ENCODE results near the gene LRP5.
A peak's percentile ranks its signal among the peaks of the same experiment; 100 is the strongest.

Gene LRP5

DNA sequence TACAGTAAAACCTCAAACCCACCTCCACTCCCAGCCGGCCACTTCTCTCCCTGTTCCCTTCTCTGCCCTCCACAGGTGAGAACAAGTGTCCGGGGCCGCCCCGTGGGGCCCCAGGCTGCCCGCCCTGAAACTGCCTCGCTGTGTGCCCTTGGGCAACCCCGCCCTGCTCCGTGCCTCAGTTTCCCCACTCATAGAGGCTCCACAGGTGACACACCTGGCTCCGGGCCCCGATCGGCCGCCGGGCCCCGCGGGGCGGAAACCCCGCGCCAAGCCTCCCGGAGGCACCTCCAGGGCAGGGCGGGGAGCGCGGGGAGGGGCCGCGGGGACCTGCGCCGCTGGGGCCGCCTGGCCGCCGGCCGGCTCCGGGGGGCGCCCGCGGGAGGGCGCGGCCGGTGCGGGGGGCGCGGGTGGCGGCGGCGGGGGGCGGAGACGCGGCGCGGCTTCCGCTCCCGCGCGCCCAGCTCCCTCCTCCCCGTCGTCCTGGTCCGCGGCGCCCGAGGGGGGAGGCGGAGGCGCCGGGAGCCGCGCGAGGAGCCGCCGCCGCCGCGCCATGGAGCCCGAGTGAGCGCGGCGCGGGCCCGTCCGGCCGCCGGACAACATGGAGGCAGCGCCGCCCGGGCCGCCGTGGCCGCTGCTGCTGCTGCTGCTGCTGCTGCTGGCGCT, at the start of gene LRP5:
Gene LRP5, plus strand, starts transcription at position 475 of the 663 bp plus-strand sequence. Its CDS starts 124 bp downstream, at position 599.
- DNase-seq (ENCODE audit: low spot score) (peak; percentile 56), FAIRE-seq (no peak)

DNA sequence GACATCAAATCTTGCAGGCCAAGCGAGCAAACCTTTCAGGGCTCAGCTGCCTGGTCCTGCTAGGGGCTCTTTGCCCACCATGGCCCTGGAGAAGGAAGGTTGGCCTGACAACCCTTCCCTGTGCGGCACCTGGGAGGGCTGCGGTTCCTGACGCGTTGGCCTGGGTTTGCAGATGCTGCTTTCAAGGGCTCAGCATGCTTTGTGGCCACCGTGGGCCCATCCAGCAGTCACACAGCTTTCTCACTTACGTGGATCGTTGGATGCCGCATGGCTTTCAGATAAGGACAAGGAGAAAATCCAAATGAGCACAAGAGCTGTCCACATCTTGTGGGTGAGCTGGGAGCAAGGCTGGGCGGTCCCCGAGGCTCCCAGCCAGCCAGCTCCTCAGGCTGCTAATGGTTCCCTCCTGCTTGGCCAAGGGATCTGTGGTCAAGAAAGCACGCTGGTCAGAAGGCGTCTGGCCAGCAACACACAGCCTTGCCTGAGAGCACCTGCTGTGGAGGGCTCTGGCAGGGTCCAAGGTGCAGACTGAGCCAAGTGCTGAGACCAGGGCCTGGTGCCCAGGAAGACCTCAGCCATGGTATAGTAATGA, 48.9 kb upstream of the LRP5 start:
- no peak for FAIRE-seq
- no peak for DNase-seq (ENCODE audit: low spot score)

DNA sequence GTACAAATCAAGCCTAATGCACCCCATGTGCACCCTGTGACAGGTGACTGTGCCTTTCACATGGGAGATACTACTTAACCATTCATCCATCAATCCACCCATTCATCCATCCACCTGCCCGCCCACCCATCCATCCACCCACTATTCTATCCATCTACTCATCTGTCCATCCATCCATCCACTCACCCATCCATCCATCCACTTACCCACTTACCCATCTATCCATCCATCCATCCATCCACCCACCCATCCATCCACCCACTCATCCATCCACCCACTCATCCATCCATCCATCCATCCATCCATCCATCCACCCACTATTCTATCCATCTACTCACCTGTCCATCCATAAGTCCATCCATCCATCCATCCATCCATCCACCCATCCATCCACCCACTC, 48.1 kb upstream of the LRP5 start:
- peak; percentile 75 for FAIRE-seq
- no peak for DNase-seq (ENCODE audit: low spot score)

DNA sequence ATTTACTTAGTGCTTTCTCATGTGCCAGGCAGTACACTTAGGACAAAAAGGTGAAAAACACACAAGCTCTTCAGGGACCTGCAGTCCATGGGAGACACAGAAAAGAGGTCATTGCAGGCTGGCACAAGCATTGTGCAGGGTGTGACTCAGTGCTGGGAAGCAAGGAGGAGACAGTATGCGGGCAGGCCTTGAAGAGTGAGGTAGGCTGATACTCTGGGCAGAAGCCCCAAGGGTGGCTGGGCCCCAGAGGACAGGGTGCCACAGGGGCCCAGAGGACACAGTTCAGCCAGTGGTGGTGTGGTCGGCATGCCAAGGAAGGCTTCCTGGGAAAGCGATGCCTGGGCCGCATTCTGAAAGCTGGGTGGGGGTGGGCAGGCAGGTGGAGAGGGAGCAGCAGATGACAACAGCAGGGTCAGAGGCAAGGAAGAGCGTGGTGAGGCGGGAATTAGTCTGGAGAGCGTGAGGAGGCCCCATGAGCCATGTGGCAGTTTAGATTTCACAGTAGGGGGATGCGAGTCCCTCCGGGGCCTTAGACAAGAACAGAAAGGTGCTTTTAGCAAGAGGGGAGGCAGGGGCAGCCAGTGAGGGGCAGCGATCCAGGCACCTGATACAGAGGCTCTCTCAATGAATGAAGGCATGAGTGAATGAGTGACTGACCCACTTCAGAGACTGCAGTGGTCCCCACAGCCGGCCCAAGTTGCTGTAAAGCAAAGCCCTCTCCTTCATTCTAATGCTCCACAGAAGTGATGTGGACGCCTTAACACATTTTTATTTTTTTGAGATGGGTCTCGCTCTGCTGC, 47.5 kb upstream of the LRP5 start:
- FAIRE-seq (no peak), DNase-seq (ENCODE audit: low spot score) (no peak)

DNA sequence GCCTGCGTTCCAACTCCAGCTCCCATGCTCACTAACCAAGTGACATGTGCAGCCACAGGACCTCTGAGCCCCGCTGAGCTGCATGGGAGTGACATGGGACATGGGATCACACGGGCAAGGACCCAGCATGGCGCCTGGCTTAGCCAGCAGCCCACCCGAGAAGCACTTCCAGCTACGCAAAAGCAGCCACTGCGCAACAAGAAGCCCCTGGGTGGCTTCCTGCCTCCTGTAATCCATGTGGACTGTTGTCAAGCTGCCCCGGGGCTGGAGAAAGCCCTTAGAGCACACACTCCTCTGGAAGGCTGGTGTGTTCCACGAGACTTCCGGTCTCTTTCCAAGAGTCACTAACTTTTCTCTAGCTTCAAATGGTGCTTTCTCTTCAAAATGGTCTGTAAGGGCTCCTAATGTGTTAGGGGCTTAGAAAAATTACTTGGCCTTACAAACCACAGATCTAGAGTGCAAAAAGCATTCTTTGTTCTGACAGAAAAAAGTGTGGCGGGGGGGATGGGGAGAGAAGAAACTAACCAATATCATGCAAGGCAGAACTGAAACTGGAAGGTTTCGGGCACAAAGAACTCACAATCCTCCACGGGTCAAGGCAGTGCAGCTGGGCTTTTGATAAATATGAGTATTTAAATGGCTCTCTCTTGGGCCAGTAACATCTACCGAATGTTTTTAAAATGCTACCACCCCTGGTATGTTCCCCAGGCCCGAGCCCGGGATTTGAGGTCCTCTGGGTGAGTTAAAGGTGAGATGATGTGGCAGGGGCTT, 46.1 kb upstream of the LRP5 start:
- DNase-seq (ENCODE audit: low spot score): no peak
- no peak for FAIRE-seq

DNA sequence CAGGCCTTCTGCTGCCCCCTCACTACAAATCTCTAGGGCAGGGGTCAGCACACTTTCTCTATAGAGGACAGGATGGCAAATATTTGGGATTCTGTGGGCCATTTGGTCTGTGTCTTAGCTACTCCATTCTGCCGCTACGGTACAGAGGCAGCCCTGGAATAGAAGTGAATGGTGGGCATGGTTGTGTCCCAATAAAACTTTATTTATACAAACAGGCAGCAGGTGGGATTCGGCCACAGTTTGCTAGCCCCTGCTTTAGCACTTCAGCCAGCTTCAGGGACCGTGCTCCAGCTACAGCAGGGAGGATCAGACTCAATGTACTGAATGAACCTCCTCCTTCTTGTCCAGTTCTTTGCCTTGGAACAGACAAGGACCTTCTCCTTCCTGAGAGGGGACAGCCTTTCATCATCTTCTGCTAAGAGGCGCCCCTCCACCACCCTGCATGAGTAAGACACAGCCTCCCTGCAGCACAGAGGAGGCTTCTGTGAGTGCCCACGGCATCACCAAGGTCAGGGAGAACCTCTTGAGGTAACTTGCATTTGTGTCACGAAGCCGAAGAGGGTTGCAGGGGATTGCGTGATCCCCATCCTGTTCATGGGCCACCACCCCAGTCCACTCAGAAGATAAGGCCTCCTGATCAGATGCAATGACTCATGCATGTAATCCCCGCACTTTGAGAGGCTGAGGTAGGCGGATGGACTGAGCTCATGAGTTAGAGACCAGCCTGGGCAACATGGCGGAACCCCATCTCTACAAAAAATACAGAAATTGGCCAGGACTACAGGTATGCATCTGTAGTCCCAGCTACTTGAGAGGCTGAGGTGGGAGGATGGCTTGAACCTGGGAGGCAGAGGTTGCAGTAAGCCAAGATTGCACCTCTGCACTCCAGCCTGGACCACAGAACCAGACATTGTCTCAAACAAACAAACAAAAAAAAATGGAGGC, 45.2 kb upstream of the LRP5 start:
- DNase-seq (ENCODE audit: low spot score) (no peak), FAIRE-seq (no peak)

DNA sequence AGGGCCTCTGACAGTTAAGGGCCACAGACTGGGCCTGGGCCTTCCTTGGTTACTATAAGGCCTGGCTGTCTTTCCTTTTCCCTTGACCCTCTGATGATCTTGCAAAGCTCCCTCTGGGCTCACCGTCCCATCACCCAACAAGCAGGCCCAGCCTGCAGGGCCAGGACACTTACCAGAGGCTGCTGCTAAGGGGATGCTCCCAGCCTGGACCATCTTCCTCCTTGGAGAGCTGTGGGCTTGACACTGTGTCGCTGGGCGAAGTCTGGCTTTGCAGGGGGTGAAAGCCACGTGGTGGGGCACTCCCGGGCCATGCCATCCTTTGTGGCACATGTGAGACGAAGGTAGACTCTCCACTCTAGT, 44.5 kb upstream of the LRP5 start:
- DNase-seq (ENCODE audit: low spot score) (no peak), FAIRE-seq (no peak)

DNA sequence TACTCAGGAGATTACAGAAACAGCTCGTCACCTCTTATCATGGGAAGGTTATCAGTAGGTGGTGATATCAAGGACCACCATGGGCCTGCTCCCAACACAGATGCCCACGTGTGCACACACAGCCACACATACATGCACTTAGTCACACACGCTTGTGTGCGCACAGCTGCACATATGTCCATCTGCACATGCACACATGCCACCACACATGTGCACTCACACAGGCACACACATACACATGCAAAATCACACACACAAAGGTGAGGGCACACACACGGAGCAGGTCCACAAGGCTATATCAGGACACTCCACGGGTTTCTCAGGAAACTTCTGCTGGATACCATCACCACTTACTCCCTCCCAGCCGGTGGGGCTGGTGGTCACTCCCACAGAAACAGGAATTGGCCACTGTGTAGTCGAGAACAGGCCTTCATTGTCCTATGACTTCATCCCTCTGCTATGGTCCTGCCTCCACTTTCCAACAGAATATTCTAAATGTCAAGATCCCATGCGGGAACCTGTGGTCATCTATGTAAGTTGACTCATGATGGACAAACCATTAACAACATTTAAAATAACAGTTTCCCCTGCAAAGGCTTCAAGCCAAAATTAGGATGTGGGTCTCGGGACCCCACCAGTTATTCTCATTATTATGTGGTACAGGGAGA, 42.8 kb upstream of the LRP5 start:
- DNase-seq (ENCODE audit: low spot score) (peak; percentile 43), FAIRE-seq (no peak)

DNA sequence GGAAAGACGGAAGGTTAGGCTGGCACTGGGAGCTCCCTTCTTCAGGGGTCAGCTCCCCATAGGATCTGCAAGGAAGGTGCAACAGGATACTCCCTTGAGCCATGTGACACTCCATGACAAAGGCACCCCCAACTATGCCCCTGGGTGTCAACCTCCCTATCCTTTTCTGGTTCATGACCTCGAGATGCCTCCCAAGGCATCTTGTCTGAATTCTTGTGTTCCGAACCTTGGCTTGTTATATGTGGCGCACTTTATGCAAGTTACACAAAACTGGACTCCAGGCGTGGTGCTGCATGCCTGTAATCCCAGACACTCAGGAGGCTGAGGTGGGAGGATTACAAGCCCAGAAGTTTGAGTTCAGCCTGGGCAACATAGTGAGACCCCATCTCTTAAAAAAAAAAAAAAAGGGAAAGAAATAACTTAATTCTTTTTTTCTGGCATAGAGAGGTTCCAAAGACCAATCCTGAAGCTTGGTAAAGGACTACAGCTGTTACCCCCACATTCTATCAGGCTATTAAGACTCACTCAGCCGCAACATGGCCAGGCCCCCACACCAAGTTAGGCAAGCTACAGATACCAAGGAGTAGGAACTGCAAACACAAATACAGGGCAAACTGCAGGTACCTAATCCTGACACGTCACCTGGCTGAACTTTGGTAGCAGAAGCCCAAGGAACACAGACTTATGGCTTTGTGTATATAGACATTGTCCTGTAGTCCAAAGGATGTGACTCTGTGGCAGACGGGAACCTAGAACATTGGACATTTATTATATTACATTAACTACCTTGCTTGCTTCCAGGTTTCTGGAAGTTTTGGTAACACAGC, 42.0 kb upstream of the LRP5 start:
- no peak for FAIRE-seq

DNA sequence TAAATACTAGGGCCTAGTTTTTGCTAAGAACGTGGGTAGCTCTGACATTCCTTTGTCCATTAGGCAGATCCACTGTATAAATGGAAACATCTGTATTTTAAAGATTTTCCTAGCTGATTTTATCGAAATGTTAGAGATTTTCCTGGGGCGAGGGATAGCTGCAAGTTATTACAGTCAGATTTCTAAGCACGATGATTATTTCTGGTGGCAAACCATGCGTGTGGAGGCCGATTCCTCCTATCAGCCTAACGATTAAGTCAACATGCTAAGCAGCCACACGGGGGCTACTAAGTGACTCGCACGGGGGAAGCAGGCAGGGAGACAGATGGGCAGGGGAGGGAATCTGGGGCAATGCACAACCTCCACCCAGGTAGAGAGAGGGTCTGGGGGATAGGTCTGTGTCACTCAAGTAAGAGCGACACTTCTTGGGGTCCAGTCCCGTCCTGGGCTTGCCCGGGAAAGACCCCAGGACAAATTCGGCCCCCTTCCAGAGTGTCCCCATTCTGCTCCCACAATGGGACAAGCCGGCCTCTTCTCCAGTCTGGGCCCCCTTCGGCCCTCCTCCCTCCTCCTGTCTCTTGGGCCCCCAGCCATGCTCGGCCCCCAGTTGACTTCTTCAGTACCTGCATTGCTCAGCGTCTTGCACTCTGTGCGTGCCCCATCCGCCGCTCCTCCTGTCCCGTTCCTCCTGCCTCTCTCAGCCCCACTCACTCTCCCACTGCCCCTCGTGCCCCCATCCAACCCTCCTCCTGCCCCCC, 41.2 kb upstream of the LRP5 start:
- peak; percentile 79 for DNase-seq (ENCODE audit: low spot score)

More for the DNA sequence above, 42.0 kb upstream of the LRP5 start:
- no peak for DNase-seq (ENCODE audit: low spot score)

DNA sequence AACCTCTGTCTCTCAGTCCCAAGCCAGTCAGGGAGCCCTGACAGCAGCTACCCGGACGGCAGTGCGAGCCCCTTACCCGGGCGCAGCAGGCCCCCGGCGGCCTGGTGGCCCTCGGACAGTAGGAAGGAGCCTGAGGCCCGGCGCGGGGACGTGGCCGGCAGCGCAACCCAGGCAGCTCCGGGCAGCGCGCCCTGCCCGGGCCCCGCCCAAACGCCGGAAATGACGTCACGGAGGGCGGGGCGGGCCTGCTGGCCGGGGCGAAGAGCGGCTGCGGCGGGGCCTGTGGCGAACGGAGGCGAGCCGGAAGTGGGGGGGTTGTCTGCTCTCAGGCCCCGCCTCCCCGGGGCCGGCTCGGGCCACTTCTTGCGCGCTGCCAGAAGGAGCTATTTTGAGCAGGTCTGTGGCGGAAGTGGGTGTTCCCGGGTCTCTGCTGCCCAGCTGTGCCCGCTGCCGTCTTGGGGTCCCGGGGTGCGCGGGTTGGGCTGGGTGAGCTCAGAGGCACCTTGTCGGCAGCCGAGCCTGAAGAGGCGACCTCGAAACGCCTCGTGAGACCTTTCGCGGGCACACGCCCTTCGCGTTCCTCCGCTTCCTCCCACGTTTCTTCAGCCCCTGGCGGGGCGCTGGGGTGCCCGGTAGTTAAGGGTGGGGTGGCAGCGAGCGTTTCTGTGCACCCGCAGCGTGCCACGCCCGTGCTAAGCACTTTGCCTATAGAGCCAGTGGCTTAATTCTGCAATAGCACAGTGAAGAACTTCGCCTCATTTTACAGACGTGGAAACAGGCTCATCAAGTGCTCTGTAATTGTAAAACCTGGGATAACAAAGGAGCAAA, 40.4 kb upstream of the LRP5 start, which contains the start of gene C11orf24:
Gene C11orf24, minus strand, starts transcription at position 193 of the 828 bp plus-strand sequence. CDS start 8,206 bp downstream, outside the sequence.
- FAIRE-seq: no peak
- peak; percentile 98 for DNase-seq (ENCODE audit: low spot score)

More for the DNA sequence above, 41.2 kb upstream of the LRP5 start:
- FAIRE-seq: no peak

DNA sequence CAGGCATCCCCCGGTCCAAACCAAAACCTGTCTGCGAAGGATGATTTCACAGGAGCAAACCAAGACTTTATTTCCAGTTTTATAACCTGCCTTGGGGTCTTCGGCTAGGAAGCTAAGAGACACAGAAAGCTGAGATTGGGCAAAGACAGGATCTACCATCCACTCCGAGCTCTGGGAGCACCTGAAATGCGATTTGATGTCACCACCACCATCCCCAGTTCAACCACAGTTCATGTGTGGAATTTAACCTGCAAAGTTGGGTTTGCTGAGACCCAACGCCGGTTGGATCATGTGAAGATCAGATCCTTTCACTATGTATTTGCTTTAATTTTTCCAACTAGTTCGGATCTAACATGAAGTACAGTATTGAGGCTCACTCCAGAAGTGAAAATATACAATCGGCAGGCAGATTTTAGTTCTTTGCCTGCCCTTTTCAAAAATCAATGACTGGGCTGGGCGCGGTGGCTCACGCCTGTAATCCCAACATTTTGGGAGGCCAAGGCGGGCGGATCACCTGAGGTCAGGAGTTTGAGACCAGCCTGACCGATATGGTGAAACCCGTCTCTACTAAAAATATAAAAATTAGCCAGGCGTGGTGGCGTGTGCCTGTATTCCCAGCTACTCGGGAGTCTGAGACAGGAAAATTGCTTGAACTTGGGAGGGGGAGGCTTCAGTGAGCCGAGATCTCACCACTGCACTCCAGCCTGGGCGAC, 39.2 kb upstream of the LRP5 start:
- no peak for FAIRE-seq

DNA sequence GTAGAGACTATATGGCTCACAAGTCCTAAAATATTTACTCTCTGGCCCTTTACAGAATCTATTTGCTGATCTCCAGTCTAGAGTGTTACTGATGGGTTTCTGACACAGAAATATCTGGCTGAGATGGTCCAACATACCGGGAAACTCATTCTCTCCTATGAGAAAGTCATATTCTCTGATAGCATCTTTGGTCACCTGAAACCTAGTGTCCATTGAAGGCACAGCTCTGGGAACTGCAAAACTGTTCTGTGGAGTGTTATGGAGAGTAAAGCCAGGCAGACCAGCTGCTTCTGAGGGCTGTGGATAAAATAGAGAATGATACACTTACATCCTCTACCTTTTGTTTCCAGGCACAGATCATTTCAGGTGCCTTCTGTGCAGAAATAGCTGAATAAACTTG, 38.1 kb upstream of the LRP5 start:
- DNase-seq (ENCODE audit: low spot score): no peak
- FAIRE-seq: no peak

More for the DNA sequence above, 39.2 kb upstream of the LRP5 start:
- DNase-seq (ENCODE audit: low spot score): no peak

DNA sequence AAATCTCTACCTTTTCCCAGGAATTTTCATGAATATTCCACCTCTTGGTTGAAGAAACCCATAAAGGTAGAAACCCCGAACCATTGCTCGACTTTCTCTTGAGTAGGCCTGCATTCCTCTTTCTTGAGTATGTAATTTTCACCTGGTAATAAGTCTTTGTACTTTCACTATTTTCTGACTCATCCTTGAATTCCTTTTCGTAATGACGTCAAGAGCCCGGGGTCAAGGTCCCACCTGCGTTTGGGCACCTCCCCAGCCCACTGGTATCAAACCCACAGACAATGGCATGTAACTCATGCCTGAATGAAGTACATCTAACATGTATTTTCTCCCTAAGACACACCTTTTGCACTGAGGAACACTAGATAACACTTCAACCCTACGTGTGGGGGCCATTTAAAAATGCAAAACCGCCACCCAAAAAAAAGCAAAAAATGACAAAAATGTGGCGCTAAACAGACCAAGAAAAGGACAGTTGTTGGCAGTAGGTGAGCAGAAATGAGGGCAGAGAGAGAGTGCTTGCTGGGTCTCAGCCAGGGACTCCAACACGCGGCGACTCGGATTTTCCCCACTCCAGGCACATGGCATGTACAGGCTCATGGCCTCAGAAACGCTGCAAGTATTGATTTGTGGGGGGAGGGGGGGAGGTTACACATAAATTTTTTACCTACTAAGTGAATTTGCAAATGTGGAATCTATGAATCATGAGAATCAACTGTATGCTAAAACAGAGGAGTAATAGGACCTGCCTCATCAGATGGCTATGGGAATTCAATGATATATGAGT, 36.5 kb upstream of the LRP5 start:
- FAIRE-seq: no peak
- peak; percentile 68 for DNase-seq (ENCODE audit: low spot score)

DNA sequence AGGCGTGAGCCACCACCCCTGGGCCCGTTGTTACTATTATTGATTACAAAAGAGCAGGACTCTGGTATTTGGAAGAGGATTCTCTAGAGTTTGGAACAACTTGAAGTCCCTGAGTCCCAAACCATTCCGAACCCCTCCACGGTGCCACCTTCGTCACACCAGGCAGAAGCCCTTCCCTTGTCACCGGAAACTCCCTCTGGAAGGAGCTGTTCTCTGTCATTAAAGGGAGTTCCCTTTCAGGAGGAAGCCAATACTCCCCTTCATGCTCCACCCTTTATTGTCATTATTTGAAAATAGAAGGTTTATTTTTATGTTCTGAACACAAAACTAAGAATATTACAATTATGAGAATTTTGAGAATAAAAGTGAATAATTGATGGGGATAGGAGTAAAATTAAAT, 35.5 kb upstream of the LRP5 start:
- DNase-seq (ENCODE audit: low spot score): no peak
- FAIRE-seq: no peak

DNA sequence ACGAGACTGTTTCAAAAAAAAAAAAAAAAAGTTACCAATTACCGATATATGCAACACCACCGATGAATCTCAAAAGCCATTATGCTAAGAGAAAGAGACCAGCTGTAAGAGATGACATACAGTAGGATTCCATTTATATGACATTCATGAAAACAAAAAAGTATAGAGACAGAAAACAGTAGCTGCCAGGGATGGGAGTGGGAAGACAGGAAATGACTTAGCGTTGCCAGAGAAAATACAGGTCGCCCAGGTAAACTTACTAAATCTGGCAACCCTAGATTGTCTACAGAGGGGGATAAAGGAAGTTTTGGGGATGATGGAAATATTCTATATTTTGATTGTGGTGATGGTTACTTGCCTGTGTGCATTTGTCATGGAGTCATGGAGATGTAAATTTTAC, 32.7 kb upstream of the LRP5 start:
- DNase-seq (ENCODE audit: low spot score) (no peak), FAIRE-seq (no peak)
